Smooth muscle cell (in vitro differentiated cells): ENCODE results near the gene UHRF1. TPM values are rescaled to one million over a fixed set of nuclear protein-coding genes. Genes with fewer than 3 reads are reported as not detected.

Experiments used
- DNase-seq: peaks from one replicate; lab custom pipeline; 2025; ENCODE audit not compliant: unreplicated experiment; lab: John Stamatoyannopoulos, UW
- H2AFZ ChIP-seq: fragments of 200-600 bp; sonication (generic); 2 replicates; pipeline ENCODE4 v1.6.0; 2016; ENCODE audit warnings: antibody characterized with exemption, low read depth, mild to moderate bottlenecking
- H3F3A ChIP-seq: fragments of 200-600 bp; sonication (generic); 2 replicates; pipeline ENCODE4 v1.6.0; 2017; ENCODE audit warnings: antibody characterized with exemption, low read depth
- H3K27ac ChIP-seq: fragments of 200-600 bp; sonication (generic); 2 replicates; pipeline ENCODE4 v1.5.1; 2016; ENCODE audit warnings: low read depth, mild to moderate bottlenecking
- H3K27me3 ChIP-seq: fragments of 200-600 bp; sonication (generic); 2 replicates; pipeline ENCODE4 v1.6.1; 2016; ENCODE audit warnings: low read depth, mild to moderate bottlenecking
- H3K36me3 ChIP-seq: fragments of 200-600 bp; sonication (generic); 2 replicates; pipeline ENCODE4 v1.5.1; 2016; ENCODE audit warnings: low read depth
- H3K4me1 ChIP-seq: fragments of 200-600 bp; sonication (generic); 2 replicates; pipeline ENCODE4 v1.5.1; 2016; ENCODE audit warnings: low read depth
- H3K4me2 ChIP-seq: fragments of 200-600 bp; sonication (generic); 2 replicates; pipeline ENCODE4 v1.6.0; 2016; ENCODE audit warnings: mild to moderate bottlenecking
- H3K4me3 ChIP-seq: fragments of 200-600 bp; sonication (generic); 2 replicates; pipeline ENCODE4 v1.5.1; 2016; ENCODE audit warnings: mild to moderate bottlenecking
- H3K79me2 ChIP-seq: fragments of 200-600 bp; sonication (generic); 2 replicates; pipeline ENCODE4 v1.6.0; 2016; ENCODE audit warnings: low read depth, mild to moderate bottlenecking
- H3K9ac ChIP-seq: fragments of 200-600 bp; sonication (generic); 2 replicates; pipeline ENCODE4 v1.6.0; 2016; ENCODE audit warnings: low read depth
- H3K9me3 ChIP-seq: fragments of 200-600 bp; sonication (generic); replicated peaks from 2 replicates; pipeline ENCODE4 v1.5.1; 2016; ENCODE audit warnings: low read depth
- H4K20me1 ChIP-seq: fragments of 200-600 bp; sonication (generic); 2 replicates; pipeline ENCODE4 v1.6.0; 2016; ENCODE audit warnings: low read depth
- CTCF ChIP-seq: fragments of 200-600 bp; sonication (generic); IDR thresholded peaks from 2 replicates; pipeline ENCODE4 v1.5.1; 2017; ENCODE audit warnings: borderline replicate concordance, mild to moderate bottlenecking, antibody characterized with exemption; ENCODE audit not compliant: insufficient read depth, poor library complexity, severe bottlenecking
- WGBS: methylation state at CpG from one replicate; pipeline ENCODE4 v1.1.7; 2016; ENCODE audit warnings: low lambda C conversion rate; 5-methylcytosine and 5-hydroxymethylcytosine counted together
- polyA plus RNA-seq: library from polyadenylated mRNA; unstranded; fragments of >200 nt; fragmentation: Nextera tagmentation; extraction: Ambion mirVana; gene quantifications from 2 replicates; pipeline ENCODE4 v1.2.1, GENCODE V29; 2016
- total RNA-seq: library from RNA; depleted of rRNA; stranded (reverse); fragments of >200 nt; gene quantifications from 2 replicates; pipeline ENCODE4 v1.2.3, GENCODE V29; 2014

The UHRF1 gene
- total RNA-seq (11.3 and 16.9 TPM in 2 replicates), polyA plus RNA-seq (22.7 and 27.2 TPM in 2 replicates)

- Histone ChIP-seq H2AFZ (peak within 1 kb of the TSS; percentile 73), H3K27me3 (no peaks in the 10 kb centered on the region), H3K4me2 (peak within 1 kb of the TSS; percentile 95), H3K9ac (peak within 1 kb of the TSS; percentile 59), H3K4me3 (peak within 1 kb of the TSS; percentile 82), H3K79me2 (peaks cover 6% of the 10 kb centered on the region), H3K9me3 (no peaks in the 10 kb centered on the region), H3K4me1 (peaks cover 16% of the 10 kb centered on the region), H3K27ac (peak within 1 kb of the TSS; percentile 88), H3K36me3 (no peaks in the 10 kb centered on the region), H3F3A (peaks cover 12% of the 10 kb centered on the region), H4K20me1 (no peaks in the 10 kb centered on the region)
- WGBS = 5% methylated on average over 71 of the region's 89 CpGs
- DNase-seq = no peak
- TF ChIP-seq CTCF = no peak
Measured at GRCh38 chr19:4909156-4909896, at the start of gene UHRF1. UHRF1 (plus strand) TSS chr19:4909501; CDS start chr19:4910886, 1,385 bp downstream.

GRCh38 chr19:4859697-4860096 is 49.6 kb upstream of the UHRF1 start:
- no peak for DNase-seq
- Histone ChIP-seq H3K4me2 (no peak overlapping the region), H3K27ac (no peak overlapping the region), H3F3A (no peaks in the 10 kb centered on the region), H3K9ac (no peak overlapping the region), H3K36me3 (no peaks in the 10 kb centered on the region), H3K4me1 (no peaks in the 10 kb centered on the region), H3K27me3 (no peaks in the 10 kb centered on the region), H2AFZ (no peak overlapping the region), H4K20me1 (peaks cover 77% of the 10 kb centered on the region), H3K4me3 (no peak overlapping the region), H3K9me3 (no peaks in the 10 kb centered on the region), H3K79me2 (peaks cover 24% of the 10 kb centered on the region)
- WGBS = 98% methylated on average over 11 of the region's 11 CpGs
- TF ChIP-seq CTCF = no peak

- H3K27ac ChIP-seq = no peak overlapping the region
- H3K79me2 ChIP-seq = peaks cover 37% of the 10 kb centered on the region
- H3K27me3 ChIP-seq = no peaks in the 10 kb centered on the region
- TF ChIP-seq CTCF = no peak
- DNase-seq = no peak
- 71% methylated on average over 10 of the region's 10 CpGs for WGBS
- H3F3A ChIP-seq = no peaks in the 10 kb centered on the region
- no peak overlapping the region for H3K4me2 ChIP-seq
- H3K4me1 ChIP-seq = no peaks in the 10 kb centered on the region
- H4K20me1 ChIP-seq = peaks cover 81% of the 10 kb centered on the region
- H3K9ac ChIP-seq = no peak overlapping the region
- no peaks in the 10 kb centered on the region for H3K36me3 ChIP-seq
- no peak overlapping the region for H3K4me3 ChIP-seq
- H3K9me3 ChIP-seq = no peaks in the 10 kb centered on the region
- no peak overlapping the region for H2AFZ ChIP-seq
Measured at GRCh38 chr19:4861147-4861546, 48.2 kb upstream of the UHRF1 start.
